DND-41 (cell line): ENCODE measurements around the gene JADE2.
A peak's percentile ranks its signal among the peaks of the same experiment; 100 is the strongest.

Experiments
- ATAC-seq: fragments of 200-7000 bp; cut with Tn5 transposase; 3 replicates; pipeline ENCODE4 v1.9.1; 2021; ENCODE audit warnings: low read depth; ENCODE audit not compliant: insufficient read depth
- DNase-seq: peaks from one replicate; pipeline ENCODE4 v3.0.0-alpha.2; 2020
- H2AFZ ChIP-seq: 2 replicates; pipeline ENCODE4 v1.6.0; 2012; ENCODE audit warnings: low read depth, low read length
- H3K27ac ChIP-seq: 2 replicates; pipeline ENCODE4 v1.5.1; 2012; ENCODE audit warnings: low read length, inconsistent platforms
- H3K27me3 ChIP-seq: fragments of 200-600 bp; sonication (generic); 2 replicates; pipeline ENCODE4 v1.6.0; 2012; ENCODE audit warnings: low read length, mild to moderate bottlenecking, inconsistent platforms; ENCODE audit not compliant: insufficient read depth, poor library complexity
- H3K36me3 ChIP-seq: 2 replicates; pipeline ENCODE4 v1.5.1; 2012; ENCODE audit warnings: low read length, inconsistent platforms; ENCODE audit not compliant: insufficient read depth
- H3K4me1 ChIP-seq: 2 replicates; pipeline ENCODE4 v1.5.1; 2012; ENCODE audit warnings: mild to moderate bottlenecking, low read length; ENCODE audit not compliant: insufficient read depth
- H3K4me2 ChIP-seq: 2 replicates; pipeline ENCODE4 v1.6.0; 2012; ENCODE audit warnings: mild to moderate bottlenecking, moderate library complexity, low read length, inconsistent platforms; ENCODE audit not compliant: insufficient read depth
- H3K4me3 ChIP-seq, 2 experiments: fragments of 200-600 bp in 1 of 2; shearing (Covaris generic) in 1 of 2; 2 replicates each; pipeline ENCODE4 v1.5.1; 2012 to 2016; ENCODE audit warnings: inconsistent platforms in 2 of 2, low read length in 2 of 2, mild to moderate bottlenecking in 2 of 2, low read depth in 1 of 2, moderate library complexity in 1 of 2
- H3K79me2 ChIP-seq: 2 replicates; pipeline ENCODE4 v1.6.0; 2012; ENCODE audit warnings: low read length, inconsistent platforms; ENCODE audit not compliant: insufficient read depth
- H3K9ac ChIP-seq: 2 replicates; pipeline ENCODE4 v1.6.0; 2012; ENCODE audit warnings: low read depth, mild to moderate bottlenecking, inconsistent platforms, low read length, moderate library complexity
- H3K9me3 ChIP-seq: 2 replicates; pipeline ENCODE4 v1.5.1; 2012; ENCODE audit warnings: low read length, moderate library complexity, mild to moderate bottlenecking, inconsistent platforms; ENCODE audit not compliant: insufficient read depth, severe bottlenecking
- H4K20me1 ChIP-seq: 2 replicates; pipeline ENCODE4 v1.6.0; 2012; ENCODE audit warnings: low read length; ENCODE audit not compliant: insufficient read depth
- EZH2 ChIP-seq: IDR thresholded peaks from 3 replicates; pipeline ENCODE4 v1.6.1; 2012; ENCODE audit warnings: borderline replicate concordance, low read depth, mild to moderate bottlenecking, moderate library complexity, low read length, inconsistent platforms; ENCODE audit not compliant: severe bottlenecking
- TF ChIP-seq, protein P1 (sequence below): IDR thresholded peaks from 2 replicates; pipeline ENCODE4 v1.5.1; 2012; ENCODE audit warnings: borderline replicate concordance, low read length, moderate library complexity, mild to moderate bottlenecking; ENCODE audit not compliant: poor library complexity, severe bottlenecking; ENCODE audit errors: extremely low read depth

JADE2 gene

GRCh38 chr5:134521841-134522240 lies 3.6 kb upstream of the JADE2 start:
- H3K27me3 ChIP-seq: peaks cover 8% of the 10 kb centered on the region
- DNase-seq (no peak), ATAC-seq (no peak)

DNA sequence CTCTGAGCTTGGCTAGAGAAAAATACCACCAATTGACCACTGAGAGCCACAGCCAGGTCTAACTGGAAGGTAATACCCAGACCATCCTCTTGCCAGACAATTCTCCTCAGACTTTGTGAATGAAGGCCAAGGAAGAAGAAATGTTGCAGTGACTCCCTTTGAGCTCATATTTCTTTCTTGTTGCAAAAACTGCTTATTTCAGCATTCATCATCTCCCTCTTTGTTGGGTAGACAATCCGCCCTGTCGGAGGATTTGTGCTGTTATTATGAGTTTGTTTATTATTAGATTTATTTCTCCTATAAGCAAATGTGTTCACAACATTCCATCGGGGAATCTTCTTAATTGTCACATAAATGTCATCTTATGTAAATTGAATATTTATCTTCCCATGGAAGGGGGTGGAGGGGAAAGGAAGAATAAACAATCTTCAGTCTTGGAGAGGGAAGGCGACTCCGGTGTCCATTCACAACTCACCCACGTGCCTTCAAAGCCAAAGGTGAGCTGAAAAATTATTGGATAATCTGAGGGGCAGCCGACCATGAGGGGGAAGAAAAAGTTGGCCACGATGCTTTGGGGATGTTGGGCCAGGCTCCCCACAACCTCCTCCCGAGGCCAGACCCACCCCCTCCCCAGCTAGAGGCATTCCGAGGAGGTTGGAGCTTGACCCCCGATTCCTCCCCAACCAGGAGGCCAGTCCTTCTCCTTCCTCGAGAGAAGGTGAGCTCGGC lies 1.8 kb upstream of the JADE2 start:
- H3K4me2 ChIP-seq: peak overlapping the region; percentile 98

More at GRCh38 chr5:134521841-134522240, 3.6 kb upstream of the JADE2 start:
- H3K4me2 ChIP-seq: no peak overlapping the region
- TF ChIP-seq EZH2: no peak
- TF ChIP-seq, protein P1, sequence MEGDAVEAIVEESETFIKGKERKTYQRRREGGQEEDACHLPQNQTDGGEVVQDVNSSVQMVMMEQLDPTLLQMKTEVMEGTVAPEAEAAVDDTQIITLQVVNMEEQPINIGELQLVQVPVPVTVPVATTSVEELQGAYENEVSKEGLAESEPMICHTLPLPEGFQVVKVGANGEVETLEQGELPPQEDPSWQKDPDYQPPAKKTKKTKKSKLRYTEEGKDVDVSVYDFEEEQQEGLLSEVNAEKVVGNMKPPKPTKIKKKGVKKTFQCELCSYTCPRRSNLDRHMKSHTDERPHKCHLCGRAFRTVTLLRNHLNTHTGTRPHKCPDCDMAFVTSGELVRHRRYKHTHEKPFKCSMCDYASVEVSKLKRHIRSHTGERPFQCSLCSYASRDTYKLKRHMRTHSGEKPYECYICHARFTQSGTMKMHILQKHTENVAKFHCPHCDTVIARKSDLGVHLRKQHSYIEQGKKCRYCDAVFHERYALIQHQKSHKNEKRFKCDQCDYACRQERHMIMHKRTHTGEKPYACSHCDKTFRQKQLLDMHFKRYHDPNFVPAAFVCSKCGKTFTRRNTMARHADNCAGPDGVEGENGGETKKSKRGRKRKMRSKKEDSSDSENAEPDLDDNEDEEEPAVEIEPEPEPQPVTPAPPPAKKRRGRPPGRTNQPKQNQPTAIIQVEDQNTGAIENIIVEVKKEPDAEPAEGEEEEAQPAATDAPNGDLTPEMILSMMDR: no peak
- H3K9ac ChIP-seq: no peak overlapping the region
- H2AFZ ChIP-seq: no peak overlapping the region
- H3K79me2 ChIP-seq: peaks cover 17% of the 10 kb centered on the region
- H3K36me3 ChIP-seq: peaks cover 3% of the 10 kb centered on the region; the same call in 1 of the 2 replicates
- H3K9me3 ChIP-seq: no peaks in the 10 kb centered on the region
- H3K4me1 ChIP-seq: peaks cover 11% of the 10 kb centered on the region
- H3K4me3 ChIP-seq: no peak overlapping the region
- no peak overlapping the region for H3K27ac ChIP-seq
- H4K20me1 ChIP-seq: no peaks in the 10 kb centered on the region

DNA sequence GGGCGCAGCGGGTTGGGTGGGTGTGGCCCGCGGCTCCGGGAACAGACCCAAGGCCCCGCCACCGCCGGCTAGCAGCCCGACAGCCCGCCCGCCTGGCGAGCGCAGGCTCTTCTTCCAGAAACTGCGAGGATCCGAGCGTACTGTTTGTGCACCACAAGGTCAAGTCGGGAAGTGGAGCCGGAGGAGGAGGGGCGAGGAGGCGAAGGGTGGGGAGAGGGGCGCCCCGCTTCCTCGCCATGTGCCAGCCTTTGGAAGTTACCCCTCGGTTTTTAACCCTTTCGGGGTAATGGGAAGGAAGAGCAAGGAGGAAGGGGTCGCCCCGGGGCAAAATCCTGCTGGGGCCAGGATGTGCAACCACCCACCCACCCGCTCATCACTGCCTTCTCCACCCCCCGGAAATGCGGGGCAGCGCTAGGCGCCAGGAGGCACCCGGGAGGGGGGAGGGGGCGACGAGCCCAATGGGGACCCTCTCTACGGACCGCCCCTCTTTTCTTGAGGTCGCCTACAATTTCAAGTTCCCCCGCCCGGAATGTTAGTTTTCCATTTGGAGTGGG lies 1.1 kb upstream of the JADE2 start:
- H3K27ac ChIP-seq: peak overlapping the region; percentile 94
- H3K9ac ChIP-seq: peak overlapping the region; percentile 91
- peak; percentile 90 for DNase-seq
- TF ChIP-seq, protein P1: peak; percentile 26
- no peak for TF ChIP-seq EZH2
- H3K4me3 ChIP-seq: peak overlapping the region; percentile 39 to 92
- peak overlapping the region; percentile 69 for H2AFZ ChIP-seq
- peaks cover 28% of the 10 kb centered on the region for H3K4me1 ChIP-seq
- peaks cover 8% of the 10 kb centered on the region for H3K27me3 ChIP-seq
- no peaks in the 10 kb centered on the region for H3K9me3 ChIP-seq
- peak overlapping the region; percentile 98 for H3K4me2 ChIP-seq
- H3K36me3 ChIP-seq: peaks cover 10% of the 10 kb centered on the region
- ATAC-seq: peak; percentile 52
- H3K79me2 ChIP-seq: peaks cover 41% of the 10 kb centered on the region
- H4K20me1 ChIP-seq: peaks cover 21% of the 10 kb centered on the region

More for the DNA sequence above, 1.8 kb upstream of the JADE2 start:
- peaks cover 23% of the 10 kb centered on the region for H3K4me1 ChIP-seq
- peak overlapping the region; percentile 69 for H2AFZ ChIP-seq
- peaks cover 3% of the 10 kb centered on the region for H3K36me3 ChIP-seq
- no peak for DNase-seq
- no peaks in the 10 kb centered on the region for H3K9me3 ChIP-seq
- H3K27me3 ChIP-seq: peaks cover 8% of the 10 kb centered on the region
- H3K79me2 ChIP-seq: peaks cover 35% of the 10 kb centered on the region
- TF ChIP-seq, protein P1: no peak
- no peak for TF ChIP-seq EZH2
- peak overlapping the region; percentile 91 for H3K9ac ChIP-seq
- peak overlapping the region; percentile 39 to 92; a peak in 3 of 4 replicates for H3K4me3 ChIP-seq
- no peak for ATAC-seq
- H4K20me1 ChIP-seq: peaks cover 14% of the 10 kb centered on the region
- peak overlapping the region; percentile 94 for H3K27ac ChIP-seq
